GM18909 (cell line): ENCODE measurements around the gene VAC14.

ENCODE experiments used
- ATAC-seq: cut with Tn5 transposase; IDR thresholded peaks from one replicate; pipeline ENCODE4 v1.9.1; 2021; ENCODE audit warnings: mild to moderate bottlenecking; ENCODE audit not compliant: unreplicated experiment, poor library complexity

Gene VAC14

DNA sequence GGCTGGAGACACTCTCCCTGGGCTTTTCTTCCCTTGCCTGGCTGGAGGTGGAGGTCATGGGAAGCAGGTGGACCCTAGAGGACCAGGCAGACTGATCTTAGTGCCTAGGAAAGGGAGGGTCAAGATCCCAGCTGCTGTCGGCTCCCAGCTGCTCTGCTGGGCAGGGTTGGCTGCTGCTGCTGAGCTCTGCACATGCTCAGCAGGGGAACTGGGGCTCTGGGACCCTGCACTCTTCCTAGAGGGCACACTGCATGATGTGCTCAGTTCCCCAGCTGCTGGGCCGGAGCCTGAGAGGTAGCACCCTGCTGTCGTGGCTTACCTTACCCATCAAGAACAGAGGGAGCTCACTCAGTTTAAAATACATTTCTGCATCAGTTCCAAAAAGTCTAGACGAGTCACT is 34.3 kb downstream of the VAC14 start:
- no peak for ATAC-seq

DNA sequence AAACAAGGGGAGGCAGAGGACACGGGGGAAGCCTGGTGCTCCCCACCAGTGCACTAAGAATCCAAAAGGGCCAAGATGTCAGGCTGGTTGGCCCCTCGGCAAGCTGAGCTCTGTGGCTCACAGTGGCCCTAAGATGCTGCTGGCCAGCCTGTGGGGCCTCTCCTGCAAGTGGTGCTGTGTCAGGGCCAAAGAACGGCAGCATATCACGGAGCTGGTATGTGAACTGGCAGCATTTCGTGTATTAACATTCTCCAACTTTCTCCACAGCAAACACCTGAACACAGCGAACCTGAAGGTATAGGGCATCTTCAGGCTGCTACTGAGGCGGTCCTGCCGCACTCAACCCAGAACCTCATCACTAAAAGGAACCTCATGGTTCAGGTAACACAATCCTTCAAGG is 34.8 kb downstream of the VAC14 start:
- no peak for ATAC-seq

DNA sequence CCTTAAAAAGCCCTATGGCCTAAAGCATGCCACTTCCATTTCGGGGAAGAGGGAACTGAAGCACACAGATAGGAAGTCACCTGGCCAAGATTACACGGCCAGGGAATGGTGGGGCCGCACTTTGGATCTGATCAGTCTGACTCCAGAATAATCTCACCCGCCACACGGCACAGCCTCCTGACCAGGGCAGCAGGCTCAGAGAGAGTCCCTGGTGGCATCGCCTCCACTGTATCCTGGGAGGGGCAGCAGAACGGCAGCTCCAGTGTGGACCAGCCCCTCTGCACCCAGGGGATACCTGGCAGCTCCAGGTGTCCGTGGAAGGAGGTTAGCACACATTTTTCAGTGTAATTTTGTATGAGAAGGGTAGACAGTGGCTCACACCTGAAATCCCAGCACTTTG is 35.5 kb downstream of the VAC14 start:
- ATAC-seq: no peak

DNA sequence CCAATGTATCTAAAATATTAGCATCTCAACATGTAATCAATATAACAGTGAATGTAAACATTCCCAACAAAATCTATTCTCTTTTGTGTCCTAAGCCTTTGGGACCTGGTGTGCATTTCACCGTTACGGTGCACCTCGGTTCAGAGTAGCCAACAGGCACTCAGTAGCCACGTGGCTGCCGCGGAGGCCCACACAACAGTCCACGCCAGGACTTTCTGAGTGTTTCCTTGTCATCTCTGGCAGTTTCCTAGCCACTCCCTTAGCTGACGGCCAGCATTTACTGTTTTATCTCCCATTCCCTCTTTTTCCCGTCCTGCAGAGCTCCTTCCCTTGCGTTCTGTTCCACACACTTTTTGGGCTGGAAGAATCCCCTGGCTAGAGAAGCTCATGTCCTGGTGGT is 36.3 kb downstream of the VAC14 start:
- no peak for ATAC-seq

DNA sequence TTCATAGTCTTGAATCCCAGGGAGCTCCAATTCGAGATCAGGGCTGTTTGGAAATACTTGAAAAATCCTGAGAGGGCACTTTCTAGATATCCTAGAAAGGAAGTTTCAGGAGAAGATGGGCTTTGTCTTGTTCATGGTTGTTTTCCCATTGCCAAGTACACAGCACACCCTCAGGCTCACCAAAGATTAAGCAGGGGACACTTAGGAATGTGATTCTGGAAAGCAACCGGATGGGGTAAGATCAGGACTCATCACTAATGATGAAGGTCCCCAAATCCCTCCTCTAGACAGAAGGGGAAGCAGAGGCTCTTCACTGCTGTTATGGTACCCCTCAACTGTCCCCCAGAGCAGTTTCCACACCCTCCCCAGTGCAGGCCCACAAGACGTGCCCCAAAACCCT is 40.7 kb downstream of the VAC14 start:
- no peak for ATAC-seq

DNA sequence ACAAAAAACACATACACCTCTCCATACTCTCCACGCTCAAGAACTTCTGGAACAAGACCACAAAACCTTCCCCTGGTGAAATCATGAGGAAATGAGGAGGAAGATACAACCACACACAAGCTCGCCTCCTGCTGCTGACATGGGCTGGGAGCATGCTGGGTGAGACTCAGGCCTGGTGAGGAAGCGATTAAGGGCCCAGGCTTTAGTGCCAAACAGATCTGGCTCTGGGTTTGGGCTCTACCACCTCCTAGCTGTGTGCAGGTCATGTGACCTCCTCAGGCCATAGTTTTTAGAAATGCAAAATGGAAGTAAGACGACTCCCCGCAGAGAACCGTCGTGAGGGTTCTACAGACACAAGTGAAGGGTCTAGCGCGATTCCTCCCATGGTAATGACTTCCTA is 41.3 kb downstream of the VAC14 start:
- ATAC-seq: no peak

- no peak for ATAC-seq
Measured at GRCh38 chr16:70758786-70759185, 42.2 kb downstream of the VAC14 start.

- no peak for ATAC-seq
Measured at GRCh38 chr16:70757183-70757582, 43.8 kb downstream of the VAC14 start.

- no peak for ATAC-seq
Measured at GRCh38 chr16:70756071-70756470, 44.9 kb downstream of the VAC14 start.

DNA sequence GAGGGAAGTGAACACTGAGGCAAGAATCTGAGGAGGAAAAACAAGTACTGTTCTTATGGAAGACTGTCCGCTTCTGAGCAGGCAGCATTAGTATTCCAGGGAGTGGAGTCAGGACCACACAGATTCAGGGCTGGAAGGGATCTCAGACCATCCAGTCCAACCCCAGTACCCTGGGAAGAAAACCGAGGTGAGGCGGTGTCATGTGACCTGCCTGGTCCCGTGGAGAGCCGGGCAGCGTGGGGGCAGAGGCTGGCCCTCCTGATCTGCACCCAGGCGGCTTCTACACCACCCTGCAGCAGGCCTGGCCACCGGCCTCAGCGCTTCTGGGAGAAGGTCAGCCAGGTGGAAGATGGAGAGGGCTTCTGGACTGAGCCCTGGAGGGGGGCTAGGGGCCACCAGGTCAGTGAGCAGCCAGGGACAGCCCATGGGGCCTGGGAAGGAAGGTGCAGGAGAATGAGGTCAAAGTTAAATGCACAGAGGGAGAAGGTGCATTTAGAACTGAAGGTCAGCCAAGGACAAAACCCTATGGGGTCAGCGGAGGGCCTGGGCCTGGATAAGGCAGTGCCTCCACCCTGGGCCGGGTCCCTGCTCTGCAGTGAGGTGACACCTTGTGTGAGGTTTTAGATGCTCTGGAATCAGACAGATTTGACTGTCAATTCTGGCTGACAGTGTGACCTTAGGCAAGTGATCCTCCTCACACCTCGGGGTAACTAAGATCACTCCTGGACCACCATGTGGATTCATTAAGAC is 45.9 kb downstream of the VAC14 start:
- no peak for ATAC-seq

DNA sequence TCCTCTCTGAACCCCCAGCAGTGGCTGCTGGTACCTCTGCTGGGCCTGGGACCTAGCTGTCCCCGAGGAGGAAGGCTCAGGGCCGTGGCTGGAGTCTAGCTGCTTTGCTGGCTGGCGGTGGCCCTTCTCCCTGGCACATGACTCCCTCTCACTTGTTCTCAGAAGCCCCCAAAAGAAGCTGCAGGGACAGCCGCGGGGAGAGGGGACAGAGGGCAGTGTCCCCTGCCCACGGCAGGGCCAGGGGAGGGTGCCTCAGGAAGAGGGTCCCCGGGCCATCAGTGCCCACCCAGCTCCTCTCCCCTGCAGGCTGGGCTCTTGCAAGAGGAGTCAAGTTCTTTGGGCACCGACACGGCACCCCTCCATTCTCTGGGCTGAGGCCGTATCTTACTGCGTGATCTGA is 46.6 kb downstream of the VAC14 start:
- ATAC-seq: no peak

DNA sequence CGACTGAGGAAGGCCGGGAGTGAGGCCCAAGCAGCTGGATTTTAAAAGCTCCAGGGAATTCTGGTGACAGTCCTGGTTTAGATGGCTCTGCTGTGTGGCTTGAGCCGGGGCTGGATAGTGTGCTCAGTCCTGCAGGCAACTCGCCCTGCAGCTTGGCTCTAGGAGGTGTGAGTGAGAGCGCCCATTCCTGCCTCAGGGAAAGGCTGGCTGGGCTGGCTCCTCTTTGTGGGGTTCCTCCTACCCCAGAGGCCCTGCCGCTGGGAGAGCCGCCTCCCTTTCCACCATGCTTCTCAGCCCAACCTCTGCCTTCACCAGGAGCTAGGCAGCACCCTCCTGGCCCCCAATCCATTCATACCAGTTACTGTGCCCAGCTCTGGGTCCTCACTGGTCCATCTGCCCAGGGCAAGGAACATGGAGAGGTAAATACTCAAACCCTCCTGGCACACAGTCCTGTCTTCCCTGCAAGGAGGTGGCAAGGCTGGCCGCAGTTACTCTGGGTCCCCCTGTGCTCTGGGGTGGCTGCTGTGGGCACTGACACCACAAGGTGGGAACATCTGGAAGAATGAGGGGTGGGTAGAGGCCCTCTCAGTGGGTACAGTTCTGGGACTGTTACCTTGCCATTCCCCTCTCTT is 47.1 kb downstream of the VAC14 start:
- ATAC-seq: no peak

- ATAC-seq: no peak
Measured at GRCh38 chr16:70753228-70753627, 47.7 kb downstream of the VAC14 start.

GRCh38 chr16:70752426-70752825 is 48.5 kb downstream of the VAC14 start:
- ATAC-seq: no peak

- ATAC-seq: no peak
Measured at GRCh38 chr16:70751593-70751992, 49.4 kb downstream of the VAC14 start.

GRCh38 chr16:70750893-70751467 is 50.0 kb downstream of the VAC14 start:
- ATAC-seq: no peak

DNA sequence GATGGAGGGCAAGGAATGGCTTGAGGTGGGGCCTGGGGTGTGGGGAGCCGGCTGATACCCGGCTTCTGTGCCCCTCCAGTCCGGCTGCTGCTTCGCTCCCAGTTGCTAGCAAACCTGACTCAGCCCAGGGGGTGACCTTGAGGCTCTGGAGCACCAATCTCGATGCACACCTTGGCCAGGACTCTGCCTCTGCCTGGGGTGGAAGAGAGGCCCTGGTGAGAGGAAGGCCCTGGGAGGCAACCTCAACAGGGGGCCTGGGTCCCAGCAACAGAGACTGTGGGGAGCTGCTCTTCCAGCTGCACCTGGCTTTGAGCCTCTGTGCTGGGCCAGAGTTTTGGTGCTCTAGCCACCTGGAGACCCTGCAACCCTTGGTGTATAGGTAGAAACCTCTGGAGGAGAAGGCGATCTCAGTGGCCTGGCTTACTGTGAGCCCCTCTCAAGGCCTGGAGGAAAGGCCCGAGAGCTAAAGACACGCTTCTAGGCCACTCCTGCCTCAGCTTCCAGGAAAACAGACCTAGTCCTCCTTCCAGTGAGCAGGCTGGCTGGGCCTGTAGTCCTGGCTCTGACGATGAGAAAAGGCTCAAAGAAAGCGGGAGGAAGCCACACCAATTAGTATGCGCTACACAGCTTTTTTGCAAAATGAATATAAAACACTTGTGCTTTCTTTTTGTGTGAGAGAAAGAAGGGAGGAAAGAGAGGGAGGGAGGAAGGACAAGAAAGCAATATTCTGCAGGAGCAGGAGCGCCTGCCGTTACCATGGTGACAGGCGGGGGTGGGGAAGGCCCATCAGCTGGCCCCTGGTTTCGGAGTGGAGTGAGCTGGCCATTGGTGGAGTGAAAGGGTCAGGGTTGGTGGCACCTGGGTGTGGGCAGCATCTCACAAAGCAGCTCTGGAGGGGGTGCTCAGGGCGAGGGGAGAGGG is 51.0 kb downstream of the VAC14 start:
- no peak for ATAC-seq

DNA sequence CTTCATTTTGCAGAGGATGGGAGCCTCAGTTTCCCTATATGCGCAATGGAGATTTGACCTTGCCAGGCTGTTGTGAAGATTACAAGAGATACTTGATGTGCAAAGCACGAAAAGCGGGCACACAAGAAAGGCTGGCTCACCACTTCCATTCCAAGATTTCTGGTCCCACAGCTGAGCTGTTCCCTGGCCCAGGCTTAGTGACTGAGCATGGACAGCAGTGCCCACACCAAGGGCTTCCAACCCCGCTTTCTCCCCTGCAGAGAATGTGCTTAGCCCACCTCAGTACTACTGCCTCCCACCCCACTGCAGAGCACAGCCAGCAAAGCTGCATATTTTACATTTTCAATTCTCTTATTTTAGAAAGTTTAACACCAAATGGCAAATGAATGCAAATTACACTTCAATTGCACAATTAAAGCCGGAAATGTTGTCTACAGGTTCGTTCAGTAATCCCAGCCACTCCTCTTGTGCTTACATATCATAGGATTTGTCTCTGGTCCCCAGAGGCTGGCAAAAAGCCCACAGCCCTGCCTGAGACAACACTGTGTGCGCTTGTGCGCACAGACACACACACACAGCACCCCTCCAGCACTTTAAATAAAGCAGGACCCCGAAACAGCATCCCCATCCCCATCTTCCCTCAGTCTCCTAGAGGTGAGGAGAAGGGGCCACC is 51.8 kb downstream of the VAC14 start:
- ATAC-seq: no peak

DNA sequence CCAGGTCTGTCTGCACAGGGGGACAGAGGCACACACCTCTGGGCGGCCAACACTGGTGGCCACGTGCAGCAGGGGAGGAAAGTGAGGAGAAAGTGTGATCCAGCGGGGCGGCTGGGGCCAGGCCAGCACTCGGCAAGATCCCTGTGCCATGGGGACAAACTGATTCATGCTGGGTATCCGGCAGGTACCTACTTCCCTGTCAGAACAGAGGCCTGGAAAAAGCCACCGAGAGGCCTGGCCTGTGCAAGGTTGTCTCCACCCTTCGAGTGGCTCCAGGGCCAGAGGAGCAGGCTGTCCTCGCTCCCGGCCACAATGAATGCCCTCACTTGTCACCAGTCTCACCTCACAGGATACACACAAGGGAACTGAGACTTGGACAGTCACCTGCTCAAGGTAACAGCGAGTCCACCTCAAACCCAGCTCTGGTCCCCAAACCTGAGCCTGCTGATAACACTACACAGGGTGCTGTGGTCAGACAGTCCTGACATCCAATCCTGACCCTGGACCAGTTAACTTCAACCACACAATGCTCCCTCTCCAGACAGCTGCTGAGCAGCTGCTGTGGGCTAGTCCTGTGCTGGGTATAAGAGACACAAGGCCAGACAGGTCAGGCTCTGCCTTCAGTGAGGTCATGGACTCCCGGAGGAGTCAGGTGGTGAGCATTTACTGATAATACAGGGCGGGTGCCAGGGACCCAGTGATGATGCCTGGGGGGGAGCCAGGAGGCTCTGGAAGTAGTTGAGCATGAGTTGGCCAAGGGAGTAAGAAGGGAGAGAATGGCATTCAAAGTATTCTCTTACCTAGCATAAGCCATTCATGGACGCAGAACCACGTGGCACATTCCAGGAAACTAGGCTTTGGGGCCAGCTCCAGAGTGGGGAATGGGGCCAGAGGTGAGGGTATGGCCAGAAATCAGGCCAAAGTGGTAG is 53.0 kb downstream of the VAC14 start:
- ATAC-seq: no peak
